GM12864 (cell line): ENCODE results near the gene C5orf47.
A peak's percentile ranks its signal among the peaks of the same experiment; 100 is the strongest.

Experiments used
- DNase-seq: peaks from one replicate; pipeline ENCODE4 v3.0.0-alpha.2; 2011; ENCODE audit warnings: low read depth
- H3K4me3 ChIP-seq: 2 replicates; pipeline ENCODE4 v1.5.1; 2011; ENCODE audit warnings: mild to moderate bottlenecking, low read depth, low read length, control low read depth
- CTCF ChIP-seq: IDR thresholded peaks from 2 replicates; pipeline ENCODE4 v1.5.1; 2011; ENCODE audit warnings: low read depth, mild to moderate bottlenecking, moderate library complexity, low read length, control low read depth, inconsistent platforms; ENCODE audit errors: missing control alignments

C5orf47 gene

GRCh38 chr5:173970878-173971650 is 17.9 kb upstream of the C5orf47 start:
- no peak overlapping the region for H3K4me3 ChIP-seq
- DNase-seq: no peak

GRCh38 chr5:173971681-173972345 is 17.2 kb upstream of the C5orf47 start:
- TF ChIP-seq CTCF: no peak
- H3K4me3 ChIP-seq: no peak overlapping the region
- no peak for DNase-seq

More at GRCh38 chr5:173970878-173971650, 17.9 kb upstream of the C5orf47 start:
- peak; percentile 30 for TF ChIP-seq CTCF

- H3K4me3 ChIP-seq: no peak overlapping the region
- TF ChIP-seq CTCF: no peak
- DNase-seq: no peak
These were observed 16.4 kb upstream of the C5orf47 start for GRCh38 chr5:173972607-173972924.

GRCh38 chr5:173972925-173973615 is 15.9 kb upstream of the C5orf47 start:
- peak; percentile 88 for TF ChIP-seq CTCF
- peak overlapping the region; percentile 48 for H3K4me3 ChIP-seq
- DNase-seq: peak; percentile 49

- DNase-seq: no peak
- TF ChIP-seq CTCF: no peak
- H3K4me3 ChIP-seq: peak overlapping the region; percentile 48
These were observed 15.4 kb upstream of the C5orf47 start for GRCh38 chr5:173973616-173973969.

- TF ChIP-seq CTCF: no peak
- DNase-seq: no peak
- H3K4me3 ChIP-seq: no peak overlapping the region
These were observed 14.2 kb upstream of the C5orf47 start for GRCh38 chr5:173974688-173975239.
